ENCODE results near the gene ZCCHC24. TPM values are rescaled to one million over a fixed set of nuclear protein-coding genes. Genes with fewer than 3 reads are reported as not detected.

ZCCHC24 gene
- total RNA-seq, 1 experiment from 2014 or later = 3.8 TPM

DNA sequence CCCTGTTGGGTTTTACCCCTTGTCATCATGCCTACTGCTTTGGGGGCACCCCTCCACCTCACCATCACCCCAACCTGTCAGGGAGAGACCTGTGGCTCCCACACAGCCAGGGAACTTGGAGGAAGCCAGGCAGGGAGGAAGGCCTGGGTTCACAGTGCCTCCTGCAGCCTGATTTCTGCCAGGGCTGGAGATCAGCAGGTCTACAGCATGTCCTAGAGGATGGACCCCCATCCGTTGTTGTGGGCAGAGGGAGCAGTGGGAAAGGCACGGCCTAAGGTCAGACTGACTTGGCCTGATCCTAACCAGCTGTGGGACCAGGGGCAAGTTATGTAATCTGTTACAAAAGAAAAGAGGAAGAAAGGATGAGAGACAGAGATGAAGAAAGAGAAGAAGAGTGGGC is 28.2 kb downstream of the ZCCHC24 start:
- Histone ChIP-seq H4K91ac (ENCODE audit: insufficient read length, low read depth, low read length) (no peak overlapping the region), H3K4me1 (ENCODE audit: insufficient read depth, low read length) (no peaks in the 10 kb centered on the region), H4K20me1 (ENCODE audit: control insufficient read depth, insufficient read depth, insufficient read length) (peaks cover 4% of the 10 kb centered on the region), H2AFZ (ENCODE audit: low read length) (no peak overlapping the region), H3K27ac (ENCODE audit: insufficient read length, low read depth, low read length) (no peak overlapping the region), H3K56ac (ENCODE audit: insufficient read length, low read depth, low read length) (no peak overlapping the region), H2BK12ac (ENCODE audit: insufficient read length, low read depth, low read length) (no peak overlapping the region), H3K23ac (ENCODE audit: insufficient read length, low read depth, low read length) (no peak overlapping the region), H3K14ac (ENCODE audit: insufficient read depth, low read length) (no peak overlapping the region; the same call in 1 of the 2 replicates), H3K18ac (ENCODE audit: insufficient read length, low read depth, low read length) (no peak overlapping the region), H3K4ac (ENCODE audit: low read depth, low read length) (no peak overlapping the region), H3K79me1 (ENCODE audit: insufficient read depth, low read depth, low read length, poor library complexity, severe bottlenecking) (no peaks in the 10 kb centered on the region), H2BK15ac (ENCODE audit: low read depth, low read length) (no peak overlapping the region), H2BK120ac (ENCODE audit: low read depth, low read length, poor library complexity, severe bottlenecking) (no peak overlapping the region), H2BK20ac (ENCODE audit: low read depth, low read length, poor library complexity, severe bottlenecking) (no peak overlapping the region), H4K8ac (replicated peaks; ENCODE audit: insufficient read length, low read depth, low read length) (no peak overlapping the region), H3T11ph (ENCODE audit: low read length) (no peak overlapping the region), H2AK5ac (ENCODE audit: insufficient read length, low read length) (no peak overlapping the region), H3K9ac (ENCODE audit: extremely low read depth, insufficient read length, low read length) (no peak overlapping the region), H3K9me3 (ENCODE audit: control insufficient read depth, low read depth, low read length) (no peaks in the 10 kb centered on the region), H3K23me2 (ENCODE audit: insufficient read length, low read depth, low read length, poor library complexity, severe bottlenecking) (no peaks in the 10 kb centered on the region), H4K5ac (ENCODE audit: insufficient read length, low read depth, low read length) (no peak overlapping the region), H3K27me3 (ENCODE audit: insufficient read depth, low read length) (no peaks in the 10 kb centered on the region), H2BK5ac (ENCODE audit: insufficient read length, low read length) (no peak overlapping the region), H3K79me2 (ENCODE audit: insufficient read depth, low read length) (no peaks in the 10 kb centered on the region), H3K4me2 (ENCODE audit: insufficient read depth, insufficient read length, low read length) (no peak overlapping the region)
- H3K27me3 Mint-ChIP-seq (ENCODE audit: low read depth) = no peaks in the 10 kb centered on the region; the same call in 1 of the 2 replicates
- no peak overlapping the region; a peak in 1 of 5 replicates for H3K4me3 Mint-ChIP-seq
- no peak for DNase-seq
- TF ChIP-seq, protein P1, sequence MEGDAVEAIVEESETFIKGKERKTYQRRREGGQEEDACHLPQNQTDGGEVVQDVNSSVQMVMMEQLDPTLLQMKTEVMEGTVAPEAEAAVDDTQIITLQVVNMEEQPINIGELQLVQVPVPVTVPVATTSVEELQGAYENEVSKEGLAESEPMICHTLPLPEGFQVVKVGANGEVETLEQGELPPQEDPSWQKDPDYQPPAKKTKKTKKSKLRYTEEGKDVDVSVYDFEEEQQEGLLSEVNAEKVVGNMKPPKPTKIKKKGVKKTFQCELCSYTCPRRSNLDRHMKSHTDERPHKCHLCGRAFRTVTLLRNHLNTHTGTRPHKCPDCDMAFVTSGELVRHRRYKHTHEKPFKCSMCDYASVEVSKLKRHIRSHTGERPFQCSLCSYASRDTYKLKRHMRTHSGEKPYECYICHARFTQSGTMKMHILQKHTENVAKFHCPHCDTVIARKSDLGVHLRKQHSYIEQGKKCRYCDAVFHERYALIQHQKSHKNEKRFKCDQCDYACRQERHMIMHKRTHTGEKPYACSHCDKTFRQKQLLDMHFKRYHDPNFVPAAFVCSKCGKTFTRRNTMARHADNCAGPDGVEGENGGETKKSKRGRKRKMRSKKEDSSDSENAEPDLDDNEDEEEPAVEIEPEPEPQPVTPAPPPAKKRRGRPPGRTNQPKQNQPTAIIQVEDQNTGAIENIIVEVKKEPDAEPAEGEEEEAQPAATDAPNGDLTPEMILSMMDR (conservative IDR thresholded peaks at IDR 0.05) = no peak
- peaks cover 9 to 21% of the 10 kb centered on the region in 2 experiments for H3K4me1 Mint-ChIP-seq
- H3K27ac Mint-ChIP-seq = no peak overlapping the region; a peak in 2 of 7 replicates
- peaks cover 0 to 3% (median 0%) of the 10 kb centered on the region in 3 experiments; a peak in 2 of 7 replicates for H3K36me3 Mint-ChIP-seq (ENCODE audit: insufficient read depth in 1 of 3, low read depth in 3 of 3)
- WGBS (ENCODE audit: extremely low coverage, insufficient read length, low lambda C conversion rate) = no CpG with 5 or more reads among the region's 2 CpGs
- no peaks in the 10 kb centered on the region for H3K9me3 Mint-ChIP-seq
